Erythroblast (primary cell): Measurements from ENCODE around the gene SH3GLB2.

Source experiments
- GATA1 ChIP-seq: IDR thresholded peaks from 2 replicates; pipeline ENCODE4 v1.6.1; 2011; ENCODE audit warnings: low read depth, mild to moderate bottlenecking, control low read depth, low read length, moderate library complexity
- POLR2A ChIP-seq: IDR thresholded peaks from 2 replicates; pipeline ENCODE4 v1.6.1; 2011; ENCODE audit warnings: mild to moderate bottlenecking, low read length

DNA sequence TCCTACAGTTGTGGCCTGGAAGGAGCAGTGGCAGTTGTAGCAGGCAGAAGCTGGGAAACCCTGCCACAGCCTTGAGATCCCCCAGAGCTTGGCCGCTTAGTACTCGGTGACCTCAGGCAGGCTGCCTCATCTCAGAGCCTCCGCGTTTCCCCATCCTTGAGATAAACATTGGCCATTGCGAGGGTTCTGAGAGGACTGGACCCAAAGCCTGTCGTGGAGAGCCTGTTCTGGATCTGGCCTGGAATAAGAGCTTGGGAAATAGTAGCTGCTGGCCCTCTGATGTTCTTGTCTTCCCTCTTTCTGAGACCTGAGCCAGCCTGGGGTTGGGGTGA is 9.6 kb upstream of the SH3GLB2 start:
- no peak for TF ChIP-seq POLR2A
- TF ChIP-seq GATA1 = no peak
